NCI-H128 (cell line): ENCODE measurements around the gene BSN.
"Not testable (repeated sequence)": the region's sequence is repeated elsewhere in the genome, so short reads cannot be mapped to it uniquely, and the experiment has no call there.

Experiments used
- DNase-seq: peaks from one replicate; lab custom pipeline; 2025; ENCODE audit not compliant: unreplicated experiment; lab: John Stamatoyannopoulos, UW

BSN gene

DNA sequence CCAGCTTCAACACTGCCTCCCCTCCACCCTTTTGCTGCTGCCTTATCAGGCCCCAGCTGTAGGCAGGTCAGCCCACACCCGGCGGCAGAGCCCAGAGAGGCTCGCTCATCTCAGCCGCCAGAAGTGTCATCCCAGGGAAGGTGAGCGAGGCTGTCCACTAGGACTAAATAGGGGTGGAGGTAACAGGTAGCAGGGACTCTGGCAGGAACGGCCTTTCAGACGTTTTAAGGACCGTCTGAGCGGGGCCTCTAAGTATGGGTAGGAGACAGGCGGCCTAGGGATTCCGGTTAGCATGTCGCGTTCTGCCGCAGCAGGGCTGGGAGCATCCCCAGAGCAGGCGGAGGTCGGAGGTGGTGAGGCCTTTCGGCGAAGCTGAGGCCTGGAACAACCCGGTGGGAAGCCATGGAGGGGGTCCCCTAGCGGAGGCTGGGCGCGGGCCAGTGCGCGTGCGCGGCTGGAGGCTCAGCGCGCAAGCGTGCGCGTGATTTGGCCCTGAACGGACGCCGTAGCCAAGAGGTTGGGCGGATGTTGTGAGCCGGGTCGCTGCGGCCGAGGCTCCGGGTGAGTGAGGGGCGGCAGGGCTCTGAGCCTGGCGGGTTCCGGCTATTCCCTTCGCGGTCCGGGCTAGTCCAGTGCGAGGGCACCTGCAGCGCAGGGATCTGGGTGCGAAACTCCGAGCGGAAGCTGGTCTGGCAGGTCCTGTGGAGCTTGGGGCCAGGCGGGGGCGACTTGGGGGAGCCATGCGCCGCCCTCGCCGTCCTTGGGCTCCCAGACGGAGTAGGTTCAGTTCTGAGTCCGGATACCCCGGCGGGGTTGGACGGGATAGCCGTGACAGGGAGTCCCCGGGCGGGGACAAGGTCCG lies 135.0 kb downstream of the BSN start, which contains the start of the genes MST1 and RNF123:
Gene MST1, minus strand, starts transcription at position 429 of the 862 bp plus-strand sequence. CDS start 783 bp downstream, outside the sequence.
Gene RNF123, plus strand, starts transcription at position 512 of the 862 bp plus-strand sequence. CDS start 1,609 bp downstream, outside the sequence.
- DNase-seq: no peak

DNA sequence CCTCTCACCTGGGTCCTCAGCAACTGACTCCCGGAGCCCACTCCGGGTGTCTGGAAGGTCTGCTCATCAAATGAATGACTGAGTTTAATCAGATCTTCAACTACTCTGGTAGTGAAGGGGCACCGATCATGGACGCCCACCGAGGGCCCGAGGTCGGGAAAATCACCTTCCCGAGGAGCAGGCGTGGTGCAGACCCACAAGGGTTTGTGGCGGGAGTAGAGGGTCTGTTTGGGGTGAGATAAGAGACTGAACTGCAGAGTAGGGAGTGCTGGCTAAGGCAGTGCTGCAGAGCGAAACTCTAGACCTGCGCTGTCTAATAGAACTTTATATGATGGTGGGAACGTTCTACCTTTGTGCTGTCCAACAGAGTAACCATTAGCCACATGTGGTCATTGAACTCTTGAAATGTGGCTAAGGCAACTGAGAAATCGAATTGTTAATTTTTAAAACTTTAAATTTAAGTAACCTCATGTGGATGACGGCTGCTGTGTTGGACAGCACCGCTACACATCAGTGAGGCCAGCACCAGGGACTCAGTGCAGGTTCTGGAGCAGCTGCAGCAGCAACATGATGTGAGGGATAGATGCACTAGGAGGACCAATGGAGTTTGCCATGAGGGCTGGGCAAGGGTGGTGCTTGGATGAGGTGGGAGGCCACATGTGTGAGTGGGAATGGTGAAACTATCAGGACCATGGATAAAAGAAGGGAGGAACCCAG lies 135.8 kb downstream of the BSN start:
- not testable (repeated sequence) for DNase-seq

DNA sequence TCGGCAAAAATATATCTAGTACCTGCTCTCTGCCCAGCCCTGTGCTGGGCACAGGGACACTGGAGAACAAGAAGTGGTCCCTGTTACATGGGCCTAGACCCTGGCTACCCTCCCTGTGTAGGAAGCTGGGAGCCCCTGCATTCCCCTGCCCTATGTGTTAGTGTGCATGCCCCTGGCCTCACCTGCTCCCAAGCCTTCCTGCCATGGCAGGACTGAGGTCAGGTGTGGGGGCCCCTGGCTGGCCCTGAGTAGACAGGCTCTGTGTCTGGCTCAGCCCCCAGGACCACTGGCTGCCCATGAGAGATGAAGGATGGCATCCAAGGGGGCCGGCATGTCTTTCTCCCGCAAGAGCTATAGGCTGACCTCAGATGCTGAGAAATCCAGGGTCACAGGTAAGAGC lies 136.6 kb downstream of the BSN start:
- DNase-seq: not testable (repeated sequence)

DNA sequence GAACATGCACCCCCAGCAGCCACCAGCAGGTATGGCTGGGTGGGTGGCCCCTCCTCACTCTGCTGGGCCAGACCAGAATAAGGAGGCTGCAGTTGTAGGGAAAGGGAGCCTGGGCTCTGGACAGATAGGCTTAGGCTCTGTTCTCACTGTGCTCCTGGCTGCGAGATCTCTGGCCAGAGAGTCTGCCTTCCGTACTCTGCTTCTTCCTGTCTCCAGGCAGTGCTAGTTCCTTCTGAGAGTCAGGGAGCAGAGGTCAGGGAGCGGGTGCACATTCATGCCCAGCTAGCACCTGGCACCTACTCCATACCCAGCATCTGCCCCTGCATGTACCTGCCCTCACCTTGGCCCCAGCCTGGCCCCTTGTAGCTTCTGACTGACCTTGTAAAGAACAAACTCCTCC lies 137.2 kb downstream of the BSN start:
- DNase-seq: not testable (repeated sequence)

DNA sequence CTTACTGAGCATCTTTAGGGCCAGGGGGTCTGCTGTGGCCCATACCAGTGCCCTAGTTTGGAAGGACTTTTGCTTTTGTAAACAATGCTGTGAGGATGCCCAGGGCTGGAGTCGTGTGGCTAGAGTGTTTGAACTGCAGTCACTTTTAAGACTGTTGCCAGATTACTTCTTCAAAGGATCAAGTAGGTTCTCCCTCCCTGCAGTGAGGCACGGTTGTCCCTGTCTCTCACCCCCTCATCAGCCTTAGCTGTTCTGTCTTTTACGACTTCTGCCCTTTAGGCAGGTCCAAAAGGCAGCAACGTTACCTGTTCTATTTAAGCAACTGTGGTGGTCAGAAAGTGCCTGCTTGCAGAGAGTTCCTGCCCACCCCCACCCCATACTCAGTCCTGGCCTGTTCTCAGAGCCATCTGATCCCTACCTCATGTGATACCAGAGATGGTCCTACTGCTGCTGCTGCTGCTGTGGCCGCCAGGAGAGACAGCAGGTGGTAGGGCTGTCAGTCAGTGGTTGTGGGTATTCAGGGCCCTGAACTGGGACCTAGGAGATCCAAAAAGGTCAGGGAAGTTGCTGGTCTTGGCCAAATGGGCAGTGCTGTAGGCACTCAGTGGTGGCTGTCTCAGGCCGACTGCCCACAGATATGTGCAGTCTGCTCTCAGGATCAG lies 140.3 kb downstream of the BSN start:
- DNase-seq: not testable (repeated sequence)

DNA sequence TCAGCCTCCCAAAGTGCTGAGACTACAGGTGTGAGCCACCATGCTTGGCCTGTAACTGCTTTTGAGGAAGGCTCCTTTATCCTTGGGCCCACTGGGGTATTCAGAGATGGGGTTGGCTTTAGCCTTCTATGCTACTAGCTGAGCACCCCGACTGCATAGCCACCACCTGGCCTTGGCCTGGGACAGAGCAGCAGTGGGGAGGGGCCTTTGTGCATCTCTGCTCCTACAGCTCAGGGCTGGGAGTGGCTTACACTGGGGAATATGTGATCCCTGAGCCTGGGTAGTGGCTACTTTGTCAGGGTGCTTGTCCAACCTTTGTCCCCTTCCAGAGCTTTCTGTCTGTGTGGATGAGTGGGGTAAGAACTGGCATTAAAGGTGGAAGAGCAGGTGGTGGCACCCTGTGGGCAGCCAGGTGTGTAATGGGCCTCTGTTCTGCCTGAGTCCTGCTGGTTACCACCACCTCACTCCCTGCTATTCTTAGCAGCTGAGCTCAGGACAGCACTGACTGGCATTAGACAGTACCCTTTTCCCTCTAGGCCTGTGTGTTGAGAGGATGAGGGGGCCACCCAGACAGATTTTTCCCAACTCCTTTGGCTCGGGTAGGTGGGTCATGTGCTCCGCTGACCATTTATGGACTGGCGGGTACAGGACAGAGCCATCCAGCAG lies 141.2 kb downstream of the BSN start:
- DNase-seq: not testable (repeated sequence)

DNA sequence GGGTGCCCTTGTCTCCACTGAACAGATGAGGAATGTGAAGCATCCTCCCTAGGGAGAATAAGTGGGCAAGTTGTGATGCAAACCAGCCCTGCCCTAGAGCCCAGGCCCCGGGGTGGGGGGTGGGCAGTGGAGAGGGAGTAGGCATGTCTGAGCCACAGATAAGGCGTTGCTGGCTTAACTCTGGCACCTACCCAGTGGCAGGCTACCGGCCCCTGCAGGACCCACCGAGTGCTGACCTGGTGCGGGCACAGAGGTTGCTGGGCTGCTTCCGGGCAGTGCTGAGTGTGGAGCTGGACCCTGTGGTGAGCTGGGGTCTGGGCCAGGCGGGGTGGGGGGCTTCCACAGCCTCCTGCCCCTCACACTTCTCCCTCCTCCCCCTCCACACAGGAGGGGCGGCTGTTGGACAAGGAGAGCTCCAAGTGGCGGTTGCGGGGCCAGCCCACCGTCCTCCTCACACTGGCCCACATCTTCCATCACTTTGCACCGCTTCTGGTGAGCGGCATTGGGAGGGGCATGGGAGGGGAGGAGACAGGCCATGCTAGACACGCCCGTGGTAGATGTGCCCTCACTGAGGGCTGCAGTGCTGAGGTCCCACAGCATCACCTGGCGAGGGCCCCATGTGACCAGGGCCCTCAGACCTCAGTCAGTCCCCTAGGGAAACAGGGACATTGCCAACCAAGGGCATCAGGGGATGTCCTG lies 145.2 kb downstream of the BSN start:
- no peak for DNase-seq

DNA sequence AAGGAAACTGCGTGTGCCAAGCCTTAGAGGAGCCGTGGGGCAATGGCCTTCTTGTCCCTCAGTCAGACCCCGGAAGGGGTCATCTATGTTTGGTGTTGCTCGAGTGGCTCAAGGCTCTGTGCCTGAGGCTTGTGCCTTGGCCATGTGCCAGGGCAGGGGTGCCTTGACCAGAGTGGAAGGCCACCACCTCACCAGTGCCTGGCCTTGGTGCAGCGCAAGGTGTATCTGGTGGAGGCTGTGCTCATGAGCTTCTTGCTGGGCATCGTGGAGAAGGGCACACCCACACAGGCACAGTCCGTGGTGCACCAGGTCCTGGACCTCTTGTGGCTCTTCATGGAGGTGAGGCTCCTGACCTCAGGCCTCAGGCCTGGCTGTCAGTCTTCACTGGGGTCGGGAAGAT lies 145.7 kb downstream of the BSN start:
- DNase-seq: no peak

DNA sequence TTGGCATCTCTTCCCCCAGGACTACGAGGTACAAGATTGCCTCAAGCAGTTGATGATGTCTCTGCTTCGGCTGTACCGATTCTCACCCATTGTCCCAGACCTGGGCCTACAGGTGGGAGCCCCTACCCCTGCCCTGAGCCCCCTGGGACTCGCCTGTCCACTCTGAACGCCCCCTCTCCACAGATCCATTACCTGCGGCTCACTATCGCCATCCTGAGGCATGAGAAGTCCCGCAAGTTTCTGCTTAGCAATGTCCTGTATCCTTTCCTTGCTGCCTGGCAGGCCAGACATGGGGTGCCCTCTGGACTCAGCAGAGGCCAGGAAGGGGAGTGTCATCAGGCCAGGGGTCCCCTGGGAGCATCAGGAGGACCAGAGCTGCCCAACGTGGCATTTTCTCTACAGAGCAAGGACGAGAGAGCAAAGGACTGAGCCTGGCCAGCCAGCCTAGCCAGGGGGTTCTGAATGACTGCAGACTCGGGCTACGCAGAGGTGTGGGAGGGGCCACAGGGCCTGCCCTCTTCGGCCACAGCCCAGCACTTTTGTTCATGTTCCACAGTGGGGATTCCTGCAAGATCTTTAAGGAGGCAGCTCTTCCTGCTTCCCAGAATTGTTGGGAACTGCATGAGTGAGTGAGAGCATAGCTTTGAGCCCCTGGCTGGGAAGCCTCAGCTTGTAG lies 146.3 kb downstream of the BSN start:
- DNase-seq: no peak

DNA sequence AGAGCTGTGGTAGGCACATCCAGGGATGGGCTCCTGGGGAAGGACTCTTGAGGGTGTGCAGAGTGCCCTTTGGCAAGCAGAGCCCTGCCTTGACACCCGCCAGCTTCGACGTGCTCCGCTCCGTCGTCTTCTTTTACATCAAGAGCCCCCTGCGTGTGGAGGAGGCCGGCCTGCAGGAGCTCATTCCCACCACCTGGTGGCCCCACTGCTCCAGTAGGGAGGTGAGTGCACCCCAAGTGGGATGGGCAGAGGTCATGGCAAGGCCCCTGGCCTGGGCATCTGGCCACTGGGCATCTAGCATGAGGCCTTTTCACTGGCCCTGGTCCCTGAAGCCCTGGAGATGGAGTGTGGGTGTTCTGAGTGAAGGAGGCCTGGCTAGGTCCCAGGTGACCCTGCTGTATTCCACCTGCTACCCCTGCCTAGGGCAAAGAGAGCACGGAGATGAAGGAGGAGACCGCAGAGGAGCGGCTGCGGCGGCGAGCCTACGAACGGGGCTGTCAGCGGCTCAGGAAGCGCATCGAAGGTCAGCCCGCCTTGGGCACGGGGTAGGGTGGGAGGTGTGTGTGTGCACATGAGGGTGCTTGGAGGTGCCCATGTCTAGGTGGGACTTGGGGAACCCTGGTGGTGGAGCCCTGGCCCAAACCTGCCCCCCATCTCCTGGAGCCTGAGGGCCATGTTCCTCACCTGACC lies 147.3 kb downstream of the BSN start:
- DNase-seq: no peak

DNA sequence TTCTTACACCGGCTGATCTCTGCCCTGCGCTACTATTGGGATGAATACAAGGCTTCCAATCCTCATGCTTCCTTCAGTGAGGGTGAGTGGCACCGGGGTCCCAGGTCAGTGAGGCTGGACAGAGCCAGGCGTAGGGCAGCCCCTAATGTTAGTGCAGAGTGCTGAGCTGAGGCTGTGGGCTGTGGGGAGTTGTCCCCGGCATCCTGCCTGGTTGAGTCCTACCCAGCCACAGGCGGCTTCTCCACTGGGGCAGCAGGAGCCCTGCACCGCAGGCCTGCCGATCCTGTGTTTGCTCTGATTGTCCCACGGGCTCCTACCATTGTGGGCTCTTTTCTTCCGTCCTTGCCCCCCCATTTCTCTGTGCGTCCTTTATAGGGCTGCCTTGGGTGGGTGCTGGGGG lies 148.4 kb downstream of the BSN start:
- no peak for DNase-seq

DNA sequence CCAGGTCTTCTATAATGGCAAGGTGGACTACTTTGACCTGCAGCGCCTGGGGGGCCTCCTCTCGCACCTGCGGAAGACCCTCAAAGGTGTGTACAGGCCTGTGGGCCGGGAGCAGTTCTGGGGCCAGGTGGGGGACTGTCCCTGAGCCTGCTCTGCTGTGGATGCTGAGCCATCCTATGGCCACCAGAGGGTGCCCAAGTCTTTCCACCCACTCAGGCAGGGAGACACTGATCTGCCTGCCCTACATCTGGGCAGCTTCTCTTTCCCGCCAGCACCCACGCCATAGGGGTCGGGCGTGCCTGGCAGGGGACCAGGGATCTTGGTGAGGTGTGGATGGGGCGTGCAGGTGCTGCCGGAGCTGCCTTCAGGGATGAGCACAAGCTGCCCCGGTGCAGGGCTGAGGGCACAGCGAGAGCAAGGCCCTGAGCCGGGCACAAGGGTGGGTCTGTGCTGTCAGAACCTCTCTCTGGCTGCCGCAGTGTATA lies 149.2 kb downstream of the BSN start:
- peak; percentile 30 for DNase-seq

DNA sequence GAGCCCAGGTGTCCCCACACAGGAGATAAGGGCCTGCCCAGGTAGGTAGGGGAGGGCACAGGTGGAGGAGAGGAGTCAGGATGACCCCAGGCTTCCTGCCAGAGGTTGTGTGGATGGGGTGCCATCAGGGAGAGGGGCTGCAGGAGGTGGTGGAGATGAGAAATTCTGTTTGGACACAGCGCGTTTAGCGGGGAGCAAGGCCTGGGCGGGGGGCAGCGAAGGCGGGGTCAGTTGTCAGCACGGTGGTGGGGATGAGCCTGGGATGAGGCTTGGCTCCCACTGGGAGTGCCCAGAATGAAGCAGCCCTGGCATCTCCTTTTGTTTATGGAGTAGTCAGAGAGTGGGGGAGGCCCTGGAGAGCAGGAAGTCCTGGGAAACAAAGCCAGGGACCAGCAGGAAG lies 149.7 kb downstream of the BSN start:
- no peak for DNase-seq

DNA sequence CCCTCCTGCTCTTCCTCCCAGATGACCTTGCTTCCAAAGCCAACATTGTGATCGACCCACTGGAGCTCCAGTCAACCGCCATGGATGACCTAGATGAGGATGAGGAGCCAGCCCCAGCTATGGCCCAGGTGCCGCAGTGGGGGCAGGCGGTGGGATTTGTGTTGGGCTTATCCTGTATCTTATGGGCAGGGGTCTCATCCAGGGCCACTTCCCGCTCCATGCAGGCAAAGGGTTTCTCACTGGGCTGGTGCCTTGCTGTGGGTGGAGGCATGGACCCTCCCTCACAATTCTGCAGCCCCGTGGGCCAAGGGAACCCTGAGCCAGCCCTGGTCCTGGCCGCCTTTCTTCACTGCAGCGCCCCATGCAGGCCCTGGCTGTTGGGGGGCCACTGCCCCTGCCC lies 150.4 kb downstream of the BSN start:
- DNase-seq: no peak

DNA sequence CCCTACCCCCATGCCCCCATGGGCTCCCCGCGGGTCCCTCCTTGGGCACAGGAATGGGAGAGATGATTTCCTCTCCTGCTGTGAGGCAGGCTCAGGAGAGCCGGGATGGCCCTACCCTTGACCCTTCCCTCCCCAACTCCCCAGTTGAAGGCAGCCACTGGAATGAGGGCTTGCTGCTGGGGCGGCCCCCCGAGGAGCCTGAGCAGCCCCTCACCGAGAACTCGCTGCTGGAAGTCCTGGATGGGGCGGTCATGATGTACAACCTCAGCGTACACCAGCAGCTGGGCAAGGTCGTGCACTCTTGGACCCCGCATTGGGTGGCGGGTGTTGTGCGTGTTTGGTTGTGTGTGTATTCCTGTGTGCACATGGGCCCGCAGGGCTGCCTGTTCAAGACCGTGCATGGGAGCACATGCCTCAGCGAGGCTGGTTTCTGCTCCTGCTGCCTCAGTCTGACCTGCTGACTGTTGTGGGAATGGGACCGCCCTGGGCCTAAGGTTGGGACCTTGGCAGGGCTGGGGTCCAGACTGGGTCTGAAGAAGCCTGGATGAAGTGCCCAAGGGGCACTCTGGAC lies 151.2 kb downstream of the BSN start:
- no peak for DNase-seq

DNA sequence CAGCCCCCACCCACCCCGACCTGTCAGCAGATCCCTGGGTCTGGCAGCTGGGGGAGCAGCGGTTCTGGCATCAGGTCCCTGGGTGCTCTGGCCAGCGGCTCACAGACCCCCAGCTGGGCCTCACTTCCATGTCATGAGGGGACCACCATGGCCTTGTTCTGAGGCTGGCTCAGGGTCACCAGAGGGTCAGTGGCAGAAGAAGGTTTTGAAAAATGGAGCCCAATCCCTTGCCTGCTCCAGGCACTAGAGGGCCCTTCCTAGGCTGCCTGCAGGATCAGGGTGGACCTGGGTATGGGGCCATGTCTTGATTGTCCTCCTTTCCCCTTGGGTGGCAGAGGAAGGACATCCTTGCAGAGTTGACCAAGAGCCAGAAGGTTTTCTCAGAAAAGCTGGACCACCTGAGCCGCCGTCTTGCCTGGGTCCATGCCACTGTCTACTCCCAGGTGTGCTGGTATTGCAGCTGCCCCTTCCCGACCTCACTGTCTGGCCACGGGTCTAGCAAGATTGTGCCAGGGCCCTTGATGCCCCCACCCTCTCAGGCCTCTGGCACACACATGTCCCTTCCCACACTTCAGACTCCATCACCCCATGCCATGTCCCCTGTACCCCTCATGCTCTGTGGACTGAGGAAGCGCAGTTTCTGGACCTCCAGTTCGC lies 152.3 kb downstream of the BSN start:
- no peak for DNase-seq

DNA sequence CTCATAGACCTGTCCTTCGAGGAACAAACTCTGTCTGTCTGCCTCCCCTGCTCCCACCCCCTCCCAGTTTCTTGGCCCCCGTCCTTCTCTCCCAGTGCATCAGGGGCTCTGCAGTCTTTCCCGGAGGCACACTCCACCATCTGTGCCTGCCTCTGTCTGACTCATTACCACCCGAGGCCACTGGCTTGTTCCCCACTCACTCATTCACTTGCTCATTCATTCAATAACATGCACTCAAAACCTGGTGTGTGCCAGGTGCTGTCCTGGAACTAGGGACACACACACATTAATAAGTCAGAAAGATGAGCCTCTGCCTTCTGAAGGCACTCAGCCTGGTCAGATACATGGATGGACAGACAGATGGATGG lies 152.8 kb downstream of the BSN start:
- no peak for DNase-seq

DNA sequence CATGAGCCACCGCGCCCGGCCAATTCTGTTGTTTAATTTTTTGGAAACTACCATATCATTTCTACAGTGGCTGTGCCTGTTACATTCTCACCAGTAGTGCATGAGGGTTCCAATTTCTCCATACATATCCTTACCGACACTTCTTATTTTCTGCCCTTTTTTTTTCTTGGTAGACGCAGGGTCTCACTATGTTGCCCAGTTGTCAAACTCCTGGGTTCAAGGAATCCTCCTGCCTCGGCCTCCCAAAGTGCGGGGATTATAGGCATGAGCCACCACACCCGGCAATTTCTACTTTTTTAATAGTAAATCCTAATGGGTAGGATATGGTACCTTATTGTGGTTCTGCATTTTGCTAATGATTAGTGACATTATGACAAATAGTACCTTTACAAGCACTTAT lies 155.6 kb downstream of the BSN start:
- no peak for DNase-seq
